GM23338 (cell line): ENCODE measurements around the gene NANS. TPM values are rescaled to one million over a fixed set of nuclear protein-coding genes. Genes with fewer than 3 reads are reported as not detected.

Source experiments
- ATAC-seq: fragments of 200-7000 bp; cut with Tn5 transposase; 3 replicates; pipeline ENCODE4 v1.9.1; 2020
- DNase-seq: peaks from one replicate; pipeline ENCODE4 v3.0.0-alpha.2; 2015; ENCODE audit warnings: low spot score
- H2AFZ ChIP-seq: fragments of 200-600 bp; sonication (generic); 2 replicates; pipeline ENCODE4 v1.8.0; 2016; ENCODE audit warnings: antibody characterized with exemption, mild to moderate bottlenecking, moderate library complexity
- H3F3A ChIP-seq: fragments of 200-600 bp; sonication (generic); replicated peaks from 2 replicates; pipeline ENCODE4 v1.8.0; 2017; ENCODE audit warnings: antibody characterized with exemption, mixed run types, low read depth
- H3K27ac ChIP-seq: fragments of 200-600 bp; sonication (generic); 2 replicates; pipeline ENCODE4 v1.6.1; 2016; ENCODE audit warnings: low read depth
- H3K27me3 ChIP-seq: fragments of 200-600 bp; sonication (generic); 2 replicates; pipeline ENCODE4 v1.8.0; 2016; ENCODE audit warnings: mild to moderate bottlenecking, mixed run types, moderate library complexity; ENCODE audit not compliant: insufficient read depth
- H3K36me3 ChIP-seq: fragments of 200-600 bp; sonication (generic); 2 replicates; pipeline ENCODE4 v1.8.0; 2016; ENCODE audit warnings: mild to moderate bottlenecking; ENCODE audit not compliant: insufficient read depth
- H3K4me1 ChIP-seq: fragments of 200-600 bp; sonication (generic); 2 replicates; pipeline ENCODE4 v1.8.0; 2016; ENCODE audit warnings: mild to moderate bottlenecking, moderate library complexity; ENCODE audit not compliant: insufficient read depth
- H3K4me2 ChIP-seq: fragments of 200-600 bp; sonication (generic); 2 replicates; pipeline ENCODE4 v1.7.1; 2017; ENCODE audit warnings: mixed run types
- H3K4me3 ChIP-seq: fragments of 200-600 bp; sonication (generic); 2 replicates; pipeline ENCODE4 v1.6.1; 2016; ENCODE audit warnings: mixed run types
- H3K79me2 ChIP-seq: fragments of 200-600 bp; sonication (generic); replicated peaks from 2 replicates; pipeline ENCODE4 v1.8.0; 2017; ENCODE audit warnings: mild to moderate bottlenecking; ENCODE audit not compliant: insufficient read depth
- H3K9me2 ChIP-seq: fragments of 200-600 bp; sonication (generic); 2 replicates; pipeline ENCODE4 v1.8.0; 2017; ENCODE audit not compliant: insufficient read depth
- H4K20me1 ChIP-seq: fragments of 200-600 bp; sonication (generic); replicated peaks from 2 replicates; pipeline ENCODE4 v1.8.0; 2017; ENCODE audit warnings: mild to moderate bottlenecking; ENCODE audit not compliant: insufficient read depth
- H3K27ac Mint-ChIP-seq: 2 replicates; pipeline ENCODE4 v1.8.0; 2020; ENCODE audit warnings: inconsistent platforms, mild to moderate bottlenecking, moderate library complexity, mixed read lengths
- H3K27me3 Mint-ChIP-seq: 3 replicates; pipeline ENCODE4 v1.8.0; 2022; ENCODE audit warnings: low read depth, mild to moderate bottlenecking, moderate library complexity, mixed read lengths, inconsistent platforms; ENCODE audit not compliant: insufficient read depth, poor library complexity
- H3K36me3 Mint-ChIP-seq: 3 replicates; pipeline ENCODE4 v1.8.0; 2021; ENCODE audit warnings: low read depth, mild to moderate bottlenecking, inconsistent platforms, moderate library complexity, mixed read lengths
- H3K4me1 Mint-ChIP-seq: 3 replicates; pipeline ENCODE4 v1.8.0; 2020; ENCODE audit warnings: mild to moderate bottlenecking, inconsistent platforms, mixed read lengths
- H3K4me3 Mint-ChIP-seq: 3 replicates; pipeline ENCODE4 v1.8.0; 2021; ENCODE audit warnings: moderate library complexity, mild to moderate bottlenecking, inconsistent platforms, mixed read lengths
- H3K9me3 Mint-ChIP-seq: 3 replicates; pipeline ENCODE4 v1.8.0; 2020; ENCODE audit warnings: moderate library complexity, mild to moderate bottlenecking, inconsistent platforms, mixed read lengths
- CTCF ChIP-seq, 2 experiments: fragments of 200-600 bp in 1 of 2; sonication (generic) in 1 of 2; conservative IDR thresholded peaks; 2 replicates each; pipeline versions ENCODE4 v1.5.1 to v1.6.1; 2016 to 2017; ENCODE audit warnings: antibody characterized with exemption in 2 of 2, low read depth in 2 of 2, mild to moderate bottlenecking in 2 of 2, moderate library complexity in 1 of 2
- ETS1 ChIP-seq: IDR thresholded peaks from 2 replicates; pipeline ENCODE4 v1.6.1; 2016; ENCODE audit warnings: antibody characterized with exemption
- EZH2 ChIP-seq: fragments of 200-600 bp; sonication (generic); IDR thresholded peaks from one replicate; pipeline ENCODE4 v1.8.0; 2017; ENCODE audit warnings: antibody characterized with exemption, mild to moderate bottlenecking, low read depth; ENCODE audit not compliant: unreplicated experiment
- EZH2phosphoT487 ChIP-seq: fragments of 200-600 bp; sonication (generic); IDR thresholded peaks from one replicate; pipeline ENCODE4 v1.8.1; 2018; ENCODE audit warnings: antibody characterized with exemption; ENCODE audit not compliant: unreplicated experiment
- JUNB ChIP-seq: IDR thresholded peaks from one replicate; pipeline ENCODE4 v1.6.1; 2016; ENCODE audit warnings: antibody characterized with exemption; ENCODE audit not compliant: unreplicated experiment
- NANOG ChIP-seq: IDR thresholded peaks from 2 replicates; pipeline ENCODE4 v1.6.1; 2016; ENCODE audit warnings: antibody characterized with exemption, borderline replicate concordance
- STAT1 ChIP-seq: IDR thresholded peaks from one replicate; pipeline ENCODE4 v1.6.1; 2016; ENCODE audit warnings: antibody characterized with exemption; ENCODE audit not compliant: unreplicated experiment
- ZNF331 ChIP-seq: fragments of 250-450 bp; sonication (Bioruptor Pico); IDR thresholded peaks from 2 replicates; pipeline ENCODE4 v1.5.0; 2020; ENCODE audit warnings: low read depth, mild to moderate bottlenecking, moderate library complexity
- ZNF462 ChIP-seq: fragments of 250-450 bp; sonication (Bioruptor Pico); IDR thresholded peaks from 2 replicates; pipeline ENCODE4 v1.5.0; 2020; ENCODE audit warnings: mild to moderate bottlenecking, moderate library complexity
- polyA plus RNA-seq: library from polyadenylated mRNA; unstranded; fragments of >200 nt; fragmentation: Nextera tagmentation; extraction: Ambion mirVana; gene quantifications from 2 replicates; pipeline ENCODE4 v1.2.1, GENCODE V29; 2016
- total RNA-seq: library from RNA; depleted of rRNA; stranded (reverse); fragments of >200 nt; shearing (Covaris generic); gene quantifications from 2 replicates; pipeline ENCODE4 v1.2.3, GENCODE V29; 2014

Gene NANS
- total and polyA plus RNA-seq, 2 experiments from 2014 or later: 67.3 to 77.4 TPM

- H2AFZ ChIP-seq: no peak overlapping the region
- Mint-ChIP-seq H3K27me3 (peaks cover 8% of the 10 kb centered on the region), H3K27ac (no peak overlapping the region), H3K9me3 (peaks cover 6% of the 10 kb centered on the region; the same call in 2 of the 3 replicates), H3K4me3 (no peak overlapping the region), H3K36me3 (peaks cover 36% of the 10 kb centered on the region), H3K4me1 (peaks cover 20% of the 10 kb centered on the region)
- no peak overlapping the region for H3K27ac ChIP-seq
- no peak for TF ChIP-seq EZH2
- TF ChIP-seq STAT1: no peak
- no peak for TF ChIP-seq JUNB
- TF ChIP-seq EZH2phosphoT487: no peak
- no peak for TF ChIP-seq ZNF331 (CRISPR knock-in tag)
- no peak for TF ChIP-seq CTCF (conservative IDR thresholded peaks at IDR 0.05; ENCODE audit: low read depth in 2 of 2)
- no peak for TF ChIP-seq ZNF462 (CRISPR knock-in tag)
- TF ChIP-seq ETS1: no peak
- TF ChIP-seq NANOG: no peak
- H3K4me3 ChIP-seq: no peak overlapping the region
- no peak overlapping the region for H3K4me2 ChIP-seq
- peaks cover 18% of the 10 kb centered on the region for H3K4me1 ChIP-seq
- ATAC-seq (no peak), DNase-seq (no peak)
- H4K20me1 ChIP-seq: no peaks in the 10 kb centered on the region; the same call in none of the 2 replicates
- no peaks in the 10 kb centered on the region for H3K9me2 ChIP-seq
- 0 out of 2 replicates have a peak, but pooled peaks cover 9% of the 10 kb centered on the region for H3F3A ChIP-seq
- H3K79me2 ChIP-seq: no peaks in the 10 kb centered on the region
- H3K27me3 ChIP-seq: peaks cover 18% of the 10 kb centered on the region; the same call in 1 of the 2 replicates
- H3K36me3 ChIP-seq: peaks cover 14% of the 10 kb centered on the region
Measured at GRCh38 chr9:98084396-98084795, 27.9 kb downstream of the NANS start.
